ENCODE data around the gene SAMHD1. TPM values are rescaled to one million over a fixed set of nuclear protein-coding genes. Genes with fewer than 3 reads are reported as not detected.

SAMHD1 gene
- total and polyA plus RNA-seq, 7 experiments from 2014 or later: 231 to 393 (median 271) TPM

Other genes starting within 250 kb of the SAMHD1 start
- 10 to 100 TPM; 20.8 to 30.6 (median 28.9) TPM for gene NDRG3, start 205.6 kb downstream of the SAMHD1 start, total RNA-seq
- gene NDRG3, start 205.6 kb downstream of the SAMHD1 start, polyA plus RNA-seq: 10 to 100 TPM; 44.1 to 49.4 TPM
- gene DSN1, start 177.9 kb downstream of the SAMHD1 start, total RNA-seq: 10 to 100 TPM in 4 of 5 experiments, 1 to 10 TPM in 1; 9.2 to 27.5 (median 13.4) TPM
- 10 to 100 TPM in 1 of 2 donors, 1 to 10 TPM in 1; 9.0 to 10.5 TPM for gene DSN1, start 177.9 kb downstream of the SAMHD1 start, polyA plus RNA-seq
- under 1 TPM in 2 of 5 experiments, not detected in 3; 0.42 to 0.49 TPM for gene TLDC2, start 75.6 kb downstream of the SAMHD1 start, total RNA-seq
- under 1 TPM; 0.37 to 0.38 TPM for gene TLDC2, start 75.6 kb downstream of the SAMHD1 start, polyA plus RNA-seq
- gene RBL1, start 144.3 kb upstream of the SAMHD1 start, total RNA-seq: 10 to 100 TPM; 27.4 to 51.2 (median 30.6) TPM
- 10 to 100 TPM in 1 of 2 donors, 1 to 10 TPM in 1; 10.0 to 13.0 TPM for gene RBL1, start 144.3 kb upstream of the SAMHD1 start, polyA plus RNA-seq
- 100 to 1,000 TPM in 4 of 5 experiments, 10 to 100 TPM in 1; 88.7 to 222 (median 108) TPM for gene RPN2, start 227.6 kb upstream of the SAMHD1 start, total RNA-seq
- 100 to 1,000 TPM; 241 to 281 TPM for gene RPN2, start 227.6 kb upstream of the SAMHD1 start, polyA plus RNA-seq
- 1 to 10 TPM; 1.2 to 1.9 (median 1.6) TPM for gene MROH8, start 227.8 kb upstream of the SAMHD1 start, total RNA-seq
- gene MROH8, start 227.8 kb upstream of the SAMHD1 start, polyA plus RNA-seq: 1 to 10 TPM in 1 of 2 donors, under 1 TPM in 1; 0.59 to 1.7 TPM